ENCODE results near the gene PAX8.

PAX8 gene

GRCh38 chr2:113211226-113212105 lies 67.3 kb downstream of the PAX8 start:
- H3K9me2 ChIP-seq (replicated peaks; ENCODE audit: insufficient read depth, low read length): no peaks in the 10 kb centered on the region

GRCh38 chr2:113209646-113210171 lies 69.0 kb downstream of the PAX8 start:
- Histone ChIP-seq H3K9ac (ENCODE audit: low read length) (no peak overlapping the region), H3K27me3 (ENCODE audit: low read length) (no peaks in the 10 kb centered on the region), H3K4me3 (ENCODE audit: insufficient read depth, low read length, poor library complexity, severe bottlenecking) (no peak overlapping the region), H4K20me1 (ENCODE audit: low read depth, low read length) (no peaks in the 10 kb centered on the region), H3K36me3 (ENCODE audit: low read length) (no peaks in the 10 kb centered on the region), H3K9me3 (ENCODE audit: insufficient read depth, low read length) (no peaks in the 10 kb centered on the region), H3F3A (ENCODE audit: insufficient read depth) (no peaks in the 10 kb centered on the region), H2AFZ (ENCODE audit: low read depth, low read length, severe bottlenecking) (no peak overlapping the region), H3K79me2 (ENCODE audit: insufficient read depth, low read length) (no peaks in the 10 kb centered on the region), H3K27ac (ENCODE audit: low read depth, low read length) (no peak overlapping the region), H3K9me2 (replicated peaks; ENCODE audit: insufficient read depth, low read length) (no peaks in the 10 kb centered on the region), H3K4me2 (ENCODE audit: low read depth, low read length, poor library complexity, severe bottlenecking) (no peak overlapping the region)
- TF ChIP-seq EZH2phosphoT487 (conservative IDR thresholded peaks at IDR 0.05; ENCODE audit: low read length) (no peak), CTCF (IDR thresholded peaks at IDR 0.05; ENCODE audit: insufficient read depth, low read length, poor library complexity, severe bottlenecking) (no peak)

More at GRCh38 chr2:113211226-113212105, 67.3 kb downstream of the PAX8 start:
- no peaks in the 10 kb centered on the region for H3K9me3 ChIP-seq (ENCODE audit: insufficient read depth, low read length)
- no peak overlapping the region for H2AFZ ChIP-seq (ENCODE audit: low read depth, low read length, severe bottlenecking)
- H3K79me2 ChIP-seq (ENCODE audit: insufficient read depth, low read length): no peaks in the 10 kb centered on the region
- H3K4me3 ChIP-seq (ENCODE audit: insufficient read depth, low read length, poor library complexity, severe bottlenecking): no peak overlapping the region
- TF ChIP-seq CTCF (IDR thresholded peaks at IDR 0.05; ENCODE audit: insufficient read depth, low read length, poor library complexity, severe bottlenecking) (no peak), EZH2phosphoT487 (conservative IDR thresholded peaks at IDR 0.05; ENCODE audit: low read length) (no peak)
- no peaks in the 10 kb centered on the region for H4K20me1 ChIP-seq (ENCODE audit: low read depth, low read length)
- no peak overlapping the region for H3K27ac ChIP-seq (ENCODE audit: low read depth, low read length)
- H3K9ac ChIP-seq (ENCODE audit: low read length): no peak overlapping the region
- no peaks in the 10 kb centered on the region for H3K27me3 ChIP-seq (ENCODE audit: low read length)
- H3K36me3 ChIP-seq (ENCODE audit: low read length): no peaks in the 10 kb centered on the region
- H3K4me2 ChIP-seq (ENCODE audit: low read depth, low read length, poor library complexity, severe bottlenecking): no peak overlapping the region
- H3F3A ChIP-seq (ENCODE audit: insufficient read depth): no peaks in the 10 kb centered on the region

- Histone ChIP-seq H3K9me2 (replicated peaks; ENCODE audit: insufficient read depth, low read length) (no peaks in the 10 kb centered on the region), H3K9me3 (ENCODE audit: insufficient read depth, low read length) (no peaks in the 10 kb centered on the region), H3K4me3 (ENCODE audit: insufficient read depth, low read length, poor library complexity, severe bottlenecking) (no peak overlapping the region), H4K20me1 (ENCODE audit: low read depth, low read length) (no peaks in the 10 kb centered on the region), H3K4me2 (ENCODE audit: low read depth, low read length, poor library complexity, severe bottlenecking) (no peak overlapping the region), H3K9ac (ENCODE audit: low read length) (no peak overlapping the region), H3K27me3 (ENCODE audit: low read length) (no peaks in the 10 kb centered on the region), H3K36me3 (ENCODE audit: low read length) (no peaks in the 10 kb centered on the region), H3K79me2 (ENCODE audit: insufficient read depth, low read length) (no peaks in the 10 kb centered on the region), H3F3A (ENCODE audit: insufficient read depth) (no peaks in the 10 kb centered on the region), H2AFZ (ENCODE audit: low read depth, low read length, severe bottlenecking) (no peak overlapping the region), H3K27ac (ENCODE audit: low read depth, low read length) (no peak overlapping the region)
- TF ChIP-seq EZH2phosphoT487 (conservative IDR thresholded peaks at IDR 0.05; ENCODE audit: low read length) (no peak), CTCF (IDR thresholded peaks at IDR 0.05; ENCODE audit: insufficient read depth, low read length, poor library complexity, severe bottlenecking) (no peak)
Measured at GRCh38 chr2:113209011-113209645, 69.6 kb downstream of the PAX8 start.
